Measurements from ENCODE around the gene GOLGA2.

- no peak for TF ChIP-seq POLR2AphosphoS5 (IDR thresholded peaks at IDR 0.05; ENCODE audit: low read depth, low read length)
- TF ChIP-seq POLR2A (IDR thresholded peaks at IDR 0.05; ENCODE audit: low read depth, low read length): no peak
- no peak for TF ChIP-seq TAF1 (IDR thresholded peaks at IDR 0.05; ENCODE audit: borderline replicate concordance, low read depth, low read length)
These were observed 43.0 kb downstream of the GOLGA2 start for GRCh38 chr9:128232528-128233428.

All from GM12892 (cell line).